DMS 273 (cell line): Measurements from ENCODE around the gene C19orf44.
A peak's percentile ranks its signal among the peaks of the same experiment; 100 is the strongest.

ENCODE experiments used
- DNase-seq: peaks from one replicate; lab custom pipeline; 2025; ENCODE audit not compliant: unreplicated experiment; lab: John Stamatoyannopoulos, UW

The C19orf44 gene

GRCh38 chr19:16516381-16516780 lies 20.2 kb downstream of the C19orf44 start:
- DNase-seq, result no peak

- DNase-seq, result no peak
These were observed 20.9 kb downstream of the C19orf44 start for GRCh38 chr19:16516923-16517610.

GRCh38 chr19:16518061-16518460 lies 21.9 kb downstream of the C19orf44 start:
- DNase-seq, result no peak

- DNase-seq, result peak; percentile 24
These were observed 22.5 kb downstream of the C19orf44 start for GRCh38 chr19:16518483-16519229.

- no peak for DNase-seq
These were observed 23.1 kb downstream of the C19orf44 start for GRCh38 chr19:16519230-16519687.

GRCh38 chr19:16520074-16520973 lies 24.1 kb downstream of the C19orf44 start:
- DNase-seq, result no peak

GRCh38 chr19:16520986-16521624 lies 24.9 kb downstream of the C19orf44 start:
- DNase-seq, result no peak

GRCh38 chr19:16521715-16522289 lies 25.6 kb downstream of the C19orf44 start:
- DNase-seq, result no peak

- DNase-seq, result no peak
These were observed 26.6 kb downstream of the C19orf44 start for GRCh38 chr19:16522559-16523377.

- no peak for DNase-seq
These were observed 29.0 kb downstream of the C19orf44 start for GRCh38 chr19:16524991-16525734.

GRCh38 chr19:16525751-16526481 lies 29.7 kb downstream of the C19orf44 start:
- no peak for DNase-seq

GRCh38 chr19:16527334-16527935 lies 31.2 kb downstream of the C19orf44 start:
- DNase-seq, result no peak

- peak; percentile 55 for DNase-seq
These were observed 31.9 kb downstream of the C19orf44 start for GRCh38 chr19:16527971-16528521.

- no peak for DNase-seq
These were observed 33.4 kb downstream of the C19orf44 start for GRCh38 chr19:16529466-16530144.

- DNase-seq, result no peak
These were observed 34.6 kb downstream of the C19orf44 start for GRCh38 chr19:16530540-16531379.

- DNase-seq, result no peak
These were observed 35.1 kb downstream of the C19orf44 start for GRCh38 chr19:16531380-16531669.
